AG09309 (cell line): ENCODE results near the gene SMARCA2.

Experiments
- DNase-seq: peaks from one replicate; pipeline ENCODE4 v3.0.0-alpha.2; 2010; ENCODE audit warnings: low read depth
- H3K4me3 ChIP-seq: 2 replicates; pipeline ENCODE4 v1.5.1; 2011; ENCODE audit warnings: mild to moderate bottlenecking, low read depth, low read length, moderate library complexity; ENCODE audit not compliant: control insufficient read depth
- CTCF ChIP-seq: IDR thresholded peaks from 2 replicates; pipeline ENCODE4 v1.5.1; 2011; ENCODE audit warnings: mild to moderate bottlenecking, low read depth, low read length, inconsistent platforms; ENCODE audit not compliant: insufficient read depth, control insufficient read depth; ENCODE audit errors: missing control alignments

The SMARCA2 gene

GRCh38 chr9:2208465-2208864 lies 193.3 kb downstream of the SMARCA2 start:
- DNase-seq = no peak
- no peak overlapping the region for H3K4me3 ChIP-seq
- TF ChIP-seq CTCF = no peak

- DNase-seq = no peak
- no peak overlapping the region for H3K4me3 ChIP-seq
- no peak for TF ChIP-seq CTCF
These were observed 193.8 kb downstream of the SMARCA2 start for GRCh38 chr9:2208991-2209390.

- TF ChIP-seq CTCF = no peak
- no peak overlapping the region for H3K4me3 ChIP-seq
- no peak for DNase-seq
These were observed 194.3 kb downstream of the SMARCA2 start for GRCh38 chr9:2209400-2209799.

GRCh38 chr9:2210201-2210600 lies 195.1 kb downstream of the SMARCA2 start:
- DNase-seq = no peak
- no peak for TF ChIP-seq CTCF

GRCh38 chr9:2213830-2214468 lies 198.8 kb downstream of the SMARCA2 start:
- no peak for TF ChIP-seq CTCF
- DNase-seq = no peak
- H3K4me3 ChIP-seq = no peak overlapping the region

More at GRCh38 chr9:2210201-2210600, 195.1 kb downstream of the SMARCA2 start:
- H3K4me3 ChIP-seq = no peak overlapping the region

- no peak overlapping the region for H3K4me3 ChIP-seq
- TF ChIP-seq CTCF = no peak
- no peak for DNase-seq
These were observed 199.6 kb downstream of the SMARCA2 start for GRCh38 chr9:2214707-2215106.
